ENCODE results near the gene SPTAN1. TPM values are rescaled to one million over a fixed set of nuclear protein-coding genes. Genes with fewer than 3 reads are reported as not detected.
"Not testable (repeated sequence)": the region's sequence is repeated elsewhere in the genome, so short reads cannot be mapped to it uniquely, and the experiment has no call there.

The SPTAN1 gene
- total RNA-seq, 1 donor from 2014 or later = 263 TPM

GRCh38 chr9:128632066-128632465, 79.7 kb downstream of the SPTAN1 start:
- DNase-seq (ENCODE audit: low spot score) = no peak

GRCh38 chr9:128632486-128632885, 80.1 kb downstream of the SPTAN1 start:
- DNase-seq (ENCODE audit: low spot score) = no peak

GRCh38 chr9:128633057-128633456, 80.7 kb downstream of the SPTAN1 start:
- DNase-seq (ENCODE audit: low spot score) = no peak

GRCh38 chr9:128633601-128634000, 81.2 kb downstream of the SPTAN1 start:
- no peak for DNase-seq (ENCODE audit: low spot score)

GRCh38 chr9:128634111-128634510, 81.7 kb downstream of the SPTAN1 start:
- DNase-seq (ENCODE audit: low spot score) = no peak

- no peak for DNase-seq (ENCODE audit: low spot score)
Observed at GRCh38 chr9:128634651-128635262, 82.4 kb downstream of the SPTAN1 start.

- DNase-seq (ENCODE audit: low spot score) = peak; percentile 92
Observed at GRCh38 chr9:128635266-128636023, 83.1 kb downstream of the SPTAN1 start.

GRCh38 chr9:128636024-128636390, 83.6 kb downstream of the SPTAN1 start:
- no peak for DNase-seq (ENCODE audit: low spot score)

- no peak for DNase-seq (ENCODE audit: low spot score)
Observed at GRCh38 chr9:128636556-128637530, 84.5 kb downstream of the SPTAN1 start.

- DNase-seq (ENCODE audit: low spot score) = no peak
Observed at GRCh38 chr9:128637656-128638055, 85.3 kb downstream of the SPTAN1 start.

GRCh38 chr9:128638580-128638979, 86.2 kb downstream of the SPTAN1 start:
- no peak for DNase-seq (ENCODE audit: low spot score)

- DNase-seq (ENCODE audit: low spot score) = no peak
Observed at GRCh38 chr9:128640603-128641002, 88.2 kb downstream of the SPTAN1 start.

GRCh38 chr9:128642675-128643245, 90.4 kb downstream of the SPTAN1 start:
- no peak for DNase-seq (ENCODE audit: low spot score)

GRCh38 chr9:128643519-128644300, 91.3 kb downstream of the SPTAN1 start:
- no peak for DNase-seq (ENCODE audit: low spot score)

GRCh38 chr9:128648206-128648605, 95.8 kb downstream of the SPTAN1 start:
- DNase-seq (ENCODE audit: low spot score) = not testable (repeated sequence)

GRCh38 chr9:128651798-128652197, 99.4 kb downstream of the SPTAN1 start:
- no peak for DNase-seq (ENCODE audit: low spot score)

GRCh38 chr9:128653908-128654307, 101.5 kb downstream of the SPTAN1 start:
- DNase-seq (ENCODE audit: low spot score) = no peak

- no peak for DNase-seq (ENCODE audit: low spot score)
Observed at GRCh38 chr9:128654481-128654880, 102.1 kb downstream of the SPTAN1 start.

GRCh38 chr9:128656416-128657343, 104.3 kb downstream of the SPTAN1 start, which contains the start of gene DYNC2I2:
Gene DYNC2I2, minus strand, starts transcription at chr9:128656847. Its CDS starts 121 bp downstream, at chr9:128656726.
- DNase-seq (ENCODE audit: low spot score) = peak; percentile 97

GRCh38 chr9:128657344-128657704, 104.9 kb downstream of the SPTAN1 start:
- no peak for DNase-seq (ENCODE audit: low spot score)

Measured in umbilical cord (tissue), 2 donors.